GM18526 (cell line): Measurements from ENCODE around the gene ITM2A.

Source experiments
- POLR2A ChIP-seq: IDR thresholded peaks from 3 replicates; pipeline ENCODE4 v1.6.1; 2011; ENCODE audit not compliant: insufficient read length; ENCODE audit errors: extremely low read depth

Gene ITM2A

GRCh38 chrX:79366873-79367749 lies at the start of gene ITM2A:
Gene ITM2A (minus strand): TSS chrX:79367334. CDS start chrX:79367215, 119 bp downstream.
- peak; percentile 15 for TF ChIP-seq POLR2A

- no peak for TF ChIP-seq POLR2A
Measured at GRCh38 chrX:79415056-79415455, 47.9 kb upstream of the ITM2A start.

- no peak for TF ChIP-seq POLR2A
Measured at GRCh38 chrX:79413963-79414362, 46.8 kb upstream of the ITM2A start.

- TF ChIP-seq POLR2A: no peak
Measured at GRCh38 chrX:79412972-79413371, 45.8 kb upstream of the ITM2A start.

- no peak for TF ChIP-seq POLR2A
Measured at GRCh38 chrX:79412166-79412565, 45.0 kb upstream of the ITM2A start.

- TF ChIP-seq POLR2A: no peak
Measured at GRCh38 chrX:79409657-79410056, 42.5 kb upstream of the ITM2A start.

GRCh38 chrX:79408623-79409322 lies 41.6 kb upstream of the ITM2A start:
- TF ChIP-seq POLR2A: no peak

GRCh38 chrX:79400623-79401022 lies 33.5 kb upstream of the ITM2A start:
- TF ChIP-seq POLR2A: no peak

- no peak for TF ChIP-seq POLR2A
Measured at GRCh38 chrX:79375340-79375739, 8.2 kb upstream of the ITM2A start.

- TF ChIP-seq POLR2A: no peak
Measured at GRCh38 chrX:79371640-79372039, 4.5 kb upstream of the ITM2A start.

GRCh38 chrX:79371101-79371500 lies 4.0 kb upstream of the ITM2A start:
- no peak for TF ChIP-seq POLR2A

GRCh38 chrX:79369871-79370270 lies 2.7 kb upstream of the ITM2A start:
- no peak for TF ChIP-seq POLR2A

- no peak for TF ChIP-seq POLR2A
Measured at GRCh38 chrX:79368441-79368840, 1.3 kb upstream of the ITM2A start.

- no peak for TF ChIP-seq POLR2A
Measured at GRCh38 chrX:79367907-79368306, 773 bp upstream of the ITM2A start.

- no peak for TF ChIP-seq POLR2A
Measured at GRCh38 chrX:79366556-79366872, 620 bp downstream of the ITM2A start.

GRCh38 chrX:79365591-79365990 lies 1.5 kb downstream of the ITM2A start:
- TF ChIP-seq POLR2A: no peak

GRCh38 chrX:79364306-79364705 lies 2.8 kb downstream of the ITM2A start:
- no peak for TF ChIP-seq POLR2A

GRCh38 chrX:79361192-79361870 lies 5.8 kb downstream of the ITM2A start:
- no peak for TF ChIP-seq POLR2A
